Hepatocyte (in vitro differentiated cells): ENCODE measurements around the gene LRRC45. TPM values are rescaled to one million over a fixed set of nuclear protein-coding genes. Genes with fewer than 3 reads are reported as not detected.

Source experiments
- DNase-seq: peaks from one replicate; pipeline ENCODE4 v3.0.0-alpha.2; 2016; ENCODE audit warnings: low spot score
- H2AFZ ChIP-seq: fragments of 200-600 bp; sonication (generic); 2 replicates; pipeline ENCODE4 v1.6.0; 2016; ENCODE audit warnings: antibody characterized with exemption, mild to moderate bottlenecking
- H3K27ac ChIP-seq: fragments of 200-600 bp; sonication (generic); 2 replicates; pipeline ENCODE4 v1.5.1; 2016; ENCODE audit warnings: mild to moderate bottlenecking
- H3K27me3 ChIP-seq: fragments of 200-600 bp; sonication (generic); 2 replicates; pipeline ENCODE4 v1.6.1; 2016
- H3K36me3 ChIP-seq: fragments of 200-600 bp; sonication (generic); replicated peaks from 2 replicates; pipeline ENCODE4 v1.5.1; 2016; ENCODE audit warnings: low read depth; ENCODE audit not compliant: insufficient read depth
- H3K4me1 ChIP-seq: fragments of 200-600 bp; sonication (generic); 2 replicates; pipeline ENCODE4 v1.5.1; 2016; ENCODE audit warnings: mild to moderate bottlenecking, moderate library complexity; ENCODE audit not compliant: insufficient read depth
- H3K4me2 ChIP-seq: fragments of 200-600 bp; sonication (generic); 2 replicates; pipeline ENCODE4 v1.6.0; 2016
- H3K4me3 ChIP-seq: fragments of 200-600 bp; sonication (generic); 2 replicates; pipeline ENCODE4 v1.5.1; 2016; ENCODE audit warnings: mild to moderate bottlenecking
- H3K79me2 ChIP-seq: fragments of 200-600 bp; sonication (generic); 2 replicates; pipeline ENCODE4 v1.6.0; 2017; ENCODE audit warnings: mild to moderate bottlenecking
- H3K9me2 ChIP-seq: fragments of 200-600 bp; sonication (generic); replicated peaks from 2 replicates; pipeline ENCODE4 v1.6.0; 2017; ENCODE audit warnings: mild to moderate bottlenecking; ENCODE audit not compliant: insufficient read depth
- H3K9me3 ChIP-seq: fragments of 200-600 bp; sonication (generic); 2 replicates; pipeline ENCODE4 v1.5.1; 2016; ENCODE audit warnings: low read depth, mild to moderate bottlenecking
- H4K20me1 ChIP-seq: fragments of 200-600 bp; sonication (generic); 2 replicates; pipeline ENCODE4 v1.6.0; 2016; ENCODE audit warnings: mild to moderate bottlenecking; ENCODE audit not compliant: insufficient read depth, poor library complexity, severe bottlenecking
- CTCF ChIP-seq: fragments of 200-600 bp; sonication (generic); IDR thresholded peaks from 2 replicates; pipeline ENCODE4 v1.5.1; 2016; ENCODE audit warnings: antibody characterized with exemption, mild to moderate bottlenecking; ENCODE audit not compliant: poor library complexity
- EZH2 ChIP-seq: fragments of 200-600 bp; sonication (generic); IDR thresholded peaks from 2 replicates; pipeline ENCODE4 v1.6.1; 2016; ENCODE audit warnings: antibody characterized with exemption, mild to moderate bottlenecking, borderline replicate concordance
- EZH2phosphoT487 ChIP-seq: fragments of 200-600 bp; sonication (generic); IDR thresholded peaks from one replicate; pipeline ENCODE4 v1.6.1; 2018; ENCODE audit warnings: antibody characterized with exemption, mild to moderate bottlenecking, low read depth, moderate library complexity; ENCODE audit not compliant: unreplicated experiment, severe bottlenecking
- WGBS: methylation state at CpG from one replicate; pipeline ENCODE4 v1.1.6; 2016; ENCODE audit warnings: low lambda C conversion rate; ENCODE audit errors: missing lambda C conversion rate; 5-methylcytosine and 5-hydroxymethylcytosine counted together
- polyA plus RNA-seq: library from polyadenylated mRNA; unstranded; fragments of >200 nt; fragmentation: Nextera tagmentation; extraction: Ambion mirVana; gene quantifications from 2 replicates; pipeline ENCODE4 v1.2.1, GENCODE V29; 2016
- total RNA-seq: library from RNA; depleted of rRNA; stranded (reverse); fragments of >200 nt; gene quantifications from 2 replicates; pipeline ENCODE4 v1.2.3, GENCODE V29; 2014

LRRC45 gene
- total and polyA plus RNA-seq, 2 experiments from 2014 or later: 12.8 to 14.7 TPM

GRCh38 chr17:82007495-82008257 is 15.4 kb upstream of the LRRC45 start:
- Histone ChIP-seq H3K36me3 (no peaks in the 10 kb centered on the region), H3K79me2 (peaks cover 1% of the 10 kb centered on the region), H3K27ac (no peak overlapping the region), H3K9me2 (no peaks in the 10 kb centered on the region), H3K27me3 (no peaks in the 10 kb centered on the region), H4K20me1 (no peaks in the 10 kb centered on the region), H3K4me2 (no peak overlapping the region), H3K4me3 (no peak overlapping the region), H2AFZ (no peak overlapping the region), H3K9me3 (no peaks in the 10 kb centered on the region), H3K4me1 (peaks cover 23% of the 10 kb centered on the region)
- 92% methylated on average over 30 of the region's 30 CpGs for WGBS
- TF ChIP-seq EZH2 (no peak), CTCF (no peak), EZH2phosphoT487 (no peak)
- DNase-seq: no peak

- no peaks in the 10 kb centered on the region for H3K79me2 ChIP-seq
- H3K27ac ChIP-seq: no peak overlapping the region
- no peaks in the 10 kb centered on the region for H3K27me3 ChIP-seq
- no peak overlapping the region for H2AFZ ChIP-seq
- DNase-seq: no peak
- H3K9me3 ChIP-seq: no peaks in the 10 kb centered on the region
- TF ChIP-seq CTCF (no peak), EZH2phosphoT487 (no peak)
- 92% methylated on average over 22 of the region's 26 CpGs for WGBS
- H3K4me3 ChIP-seq: no peak overlapping the region
- no peaks in the 10 kb centered on the region for H4K20me1 ChIP-seq
- no peak overlapping the region for H3K4me2 ChIP-seq
- H3K36me3 ChIP-seq: no peaks in the 10 kb centered on the region
- peaks cover 21% of the 10 kb centered on the region for H3K4me1 ChIP-seq
- no peaks in the 10 kb centered on the region for H3K9me2 ChIP-seq
Observed at GRCh38 chr17:82008258-82008940, 14.7 kb upstream of the LRRC45 start.

- no peaks in the 10 kb centered on the region for H3K27me3 ChIP-seq
- H2AFZ ChIP-seq: no peak overlapping the region
- WGBS: 98% methylated on average over 18 of the region's 28 CpGs
- no peak for TF ChIP-seq EZH2phosphoT487
- TF ChIP-seq CTCF: no peak
- TF ChIP-seq EZH2: no peak
- no peaks in the 10 kb centered on the region for H3K36me3 ChIP-seq
- no peak overlapping the region for H3K4me2 ChIP-seq
- no peak for DNase-seq
- peaks cover 16% of the 10 kb centered on the region for H3K4me1 ChIP-seq
- H3K27ac ChIP-seq: no peak overlapping the region
- H3K9me2 ChIP-seq: no peaks in the 10 kb centered on the region
- no peak overlapping the region for H3K4me3 ChIP-seq
- H3K79me2 ChIP-seq: no peaks in the 10 kb centered on the region
- H4K20me1 ChIP-seq: no peaks in the 10 kb centered on the region
- no peaks in the 10 kb centered on the region for H3K9me3 ChIP-seq
Observed at GRCh38 chr17:82008941-82009405, 14.1 kb upstream of the LRRC45 start.
